Spleen (tissue), 7 donors: ENCODE results near the gene PADI6.

Source experiments
- CTCF ChIP-seq, 11 experiments: fragments of 200-600 bp in 7 of 11; fragments of 450-650 bp in 4 of 11; sonication (generic) in 4 of 11; IDR thresholded peaks in 8 of 11; conservative IDR thresholded peaks in 3 of 11; 1 replicate in 7 of 11; 2 replicates in 4 of 11; pipeline versions ENCODE4 v1.4.0 to v1.8.0; 2016 to 2021; ENCODE audit warnings: antibody characterized with exemption in 11 of 11, inconsistent platforms in 4 of 11, mild to moderate bottlenecking in 1 of 11
- POLR2A ChIP-seq, 3 donors: fragments of 450-650 bp; IDR thresholded peaks; one replicate each; pipeline ENCODE4 v1.5.1; 2017; ENCODE audit warnings: antibody characterized with exemption in 3 of 3, mild to moderate bottlenecking in 1 of 3
- POLR2AphosphoS5 ChIP-seq, 3 donors: sonication (generic); formaldehyde crosslinking; IDR thresholded peaks; one replicate each; pipeline ENCODE4 v1.5.1; 2017; ENCODE audit warnings: antibody characterized with exemption in 3 of 3
- donor health status: DM: no; HTN: no; CAD: no; lungs with moderate emphysema.
- donor health status: DM: no; HTN: no; CAD: no.
- donor health status: DM: no; HTN: no; CAD: no.

- TF ChIP-seq CTCF (IDR thresholded peaks at IDR 0.05 in 8 of 11, conservative IDR thresholded peaks at IDR 0.05 in 3 of 11) (no peak), POLR2A (IDR thresholded peaks at IDR 0.05) (no peak), POLR2AphosphoS5 (IDR thresholded peaks at IDR 0.05) (no peak)
These were observed 21.9 kb upstream of the PADI6 start for GRCh38 chr1:17350083-17350482.
